Loucy (cell line): ENCODE results near the gene CA5A.

Experiments
- H2AFZ ChIP-seq: fragments of 200-600 bp; sonication (generic); 2 replicates; pipeline ENCODE4 v1.6.0; 2016; ENCODE audit warnings: antibody characterized with exemption, mild to moderate bottlenecking, low read length, moderate library complexity
- H3F3A ChIP-seq: fragments of 200-600 bp; 2 replicates; pipeline ENCODE4 v1.6.0; 2016; ENCODE audit warnings: antibody characterized with exemption, low read depth, mild to moderate bottlenecking
- H3K27me3 ChIP-seq: fragments of 200-600 bp; sonication (generic); 2 replicates; pipeline ENCODE4 v1.6.1; 2014; ENCODE audit warnings: low read length, mild to moderate bottlenecking; ENCODE audit not compliant: insufficient read depth, poor library complexity, severe bottlenecking
- H3K36me3 ChIP-seq: fragments of 200-600 bp; sonication (generic); 2 replicates; pipeline ENCODE4 v1.6.1; 2016; ENCODE audit warnings: low read length; ENCODE audit not compliant: insufficient read depth
- H3K4me1 ChIP-seq: fragments of 200-600 bp; sonication (generic); 2 replicates; pipeline ENCODE4 v1.5.1; 2014; ENCODE audit warnings: low read length, mild to moderate bottlenecking; ENCODE audit not compliant: insufficient read depth, poor library complexity, severe bottlenecking
- H3K4me2 ChIP-seq: fragments of 200-600 bp; sonication (generic); 2 replicates; pipeline ENCODE4 v1.6.0; 2014; ENCODE audit warnings: antibody characterized with exemption, low read length, low read depth, mild to moderate bottlenecking; ENCODE audit not compliant: poor library complexity, severe bottlenecking
- H3K4me3 ChIP-seq: fragments of 200-600 bp; sonication (generic); 2 replicates; pipeline ENCODE4 v1.5.1; 2014; ENCODE audit warnings: low read length, mild to moderate bottlenecking, mixed read lengths; ENCODE audit not compliant: poor library complexity, severe bottlenecking
- H3K79me2 ChIP-seq: fragments of 200-600 bp; sonication (generic); 2 replicates; pipeline ENCODE4 v1.6.1; 2014; ENCODE audit warnings: low read length; ENCODE audit not compliant: insufficient read depth
- H3K9ac ChIP-seq: fragments of 200-600 bp; sonication (generic); 2 replicates; pipeline ENCODE4 v1.6.0; 2014; ENCODE audit warnings: mild to moderate bottlenecking, low read depth, low read length, moderate library complexity; ENCODE audit not compliant: poor library complexity, severe bottlenecking
- H3K9me2 ChIP-seq: fragments of 200-600 bp; sonication (generic); replicated peaks from 2 replicates; pipeline ENCODE4 v1.6.1; 2016; ENCODE audit warnings: low read depth, low read length, mixed read lengths
- H3K9me3 ChIP-seq: fragments of 200-600 bp; sonication (generic); 2 replicates; pipeline ENCODE4 v1.6.1; 2014; ENCODE audit warnings: mild to moderate bottlenecking, antibody characterized with exemption, low read length, low read depth; ENCODE audit not compliant: insufficient read depth
- H4K20me1 ChIP-seq: fragments of 200-600 bp; sonication (generic); 2 replicates; pipeline ENCODE4 v1.6.0; 2014; ENCODE audit warnings: antibody characterized with exemption, low read length, mild to moderate bottlenecking; ENCODE audit not compliant: insufficient read depth, poor library complexity, severe bottlenecking
- CTCF ChIP-seq: fragments of 200-600 bp; sonication (generic); conservative IDR thresholded peaks from 2 replicates; pipeline ENCODE4 v1.5.1; 2014; ENCODE audit warnings: mild to moderate bottlenecking, antibody characterized with exemption, low read length
- EZH2phosphoT487 ChIP-seq: fragments of 200-600 bp; IDR thresholded peaks from 2 replicates; pipeline ENCODE4 v1.6.1; 2018; ENCODE audit warnings: antibody characterized with exemption, mild to moderate bottlenecking, moderate library complexity, borderline replicate concordance

Gene CA5A

DNA sequence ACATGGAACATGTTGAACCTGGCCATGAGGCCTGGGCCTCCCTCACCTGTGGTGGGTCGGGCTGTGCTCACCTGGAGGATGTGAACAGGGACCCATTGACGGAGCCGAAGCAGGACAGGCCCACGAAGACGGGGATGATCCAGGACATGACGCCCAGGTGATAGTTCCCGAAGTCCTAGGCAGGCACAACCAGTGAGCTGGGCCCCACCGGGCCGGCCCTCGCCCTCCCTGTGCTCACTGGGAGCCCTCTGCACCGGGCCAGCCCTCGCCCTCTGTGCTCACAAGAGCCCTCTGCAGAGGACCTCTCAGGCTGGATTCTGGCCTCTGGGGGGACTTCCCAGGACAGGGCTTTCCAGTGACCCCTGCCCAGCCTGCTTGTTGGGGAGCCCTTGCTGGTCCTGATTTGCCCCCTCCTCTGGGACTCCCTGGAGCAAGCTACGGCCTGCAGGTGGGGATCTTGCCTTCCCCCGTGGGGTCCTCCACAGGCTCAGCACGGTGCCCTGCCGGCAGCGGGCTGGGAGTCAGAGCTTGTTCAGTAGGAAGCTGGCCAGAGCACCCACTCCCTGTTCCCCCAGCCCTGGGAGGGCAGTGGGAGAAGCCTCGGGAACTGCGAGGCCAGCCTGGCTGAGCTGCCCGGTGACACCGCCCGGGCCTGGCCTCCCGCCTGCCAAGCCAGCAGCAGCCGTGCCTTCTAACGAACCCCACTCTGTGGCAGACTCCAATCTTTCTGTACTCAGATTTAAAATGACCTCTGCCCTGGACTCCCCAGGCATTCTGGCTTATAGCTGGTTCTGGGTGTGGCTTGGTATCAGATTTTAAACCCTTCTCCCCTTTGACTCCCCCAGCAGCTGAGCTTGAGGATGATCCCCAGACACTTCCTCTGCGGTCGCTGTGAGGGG, 97.4 kb downstream of the CA5A start:
- Histone ChIP-seq H4K20me1 (no peaks in the 10 kb centered on the region), H3K4me2 (no peak overlapping the region), H3F3A (no peaks in the 10 kb centered on the region)

More for the DNA sequence above, 97.4 kb downstream of the CA5A start:
- no peaks in the 10 kb centered on the region for H3K9me2 ChIP-seq
- peaks cover 31% of the 10 kb centered on the region; the same call in 1 of the 2 replicates for H3K36me3 ChIP-seq
- no peak overlapping the region for H3K9ac ChIP-seq
- H2AFZ ChIP-seq: no peak overlapping the region
- H3K9me3 ChIP-seq: no peaks in the 10 kb centered on the region
- H3K4me3 ChIP-seq: no peak overlapping the region
- no peaks in the 10 kb centered on the region for H3K79me2 ChIP-seq
- TF ChIP-seq EZH2phosphoT487 (no peak), CTCF (no peak)
- no peaks in the 10 kb centered on the region for H3K4me1 ChIP-seq
- H3K27me3 ChIP-seq: no peaks in the 10 kb centered on the region
